HG03045 (cell line): Measurements from ENCODE around the gene CAPN15.

Source experiments
- ATAC-seq: cut with Tn5 transposase; IDR thresholded peaks from one replicate; pipeline ENCODE4 v1.9.1; 2021; ENCODE audit warnings: mild to moderate bottlenecking, moderate library complexity; ENCODE audit not compliant: unreplicated experiment

Gene CAPN15

DNA sequence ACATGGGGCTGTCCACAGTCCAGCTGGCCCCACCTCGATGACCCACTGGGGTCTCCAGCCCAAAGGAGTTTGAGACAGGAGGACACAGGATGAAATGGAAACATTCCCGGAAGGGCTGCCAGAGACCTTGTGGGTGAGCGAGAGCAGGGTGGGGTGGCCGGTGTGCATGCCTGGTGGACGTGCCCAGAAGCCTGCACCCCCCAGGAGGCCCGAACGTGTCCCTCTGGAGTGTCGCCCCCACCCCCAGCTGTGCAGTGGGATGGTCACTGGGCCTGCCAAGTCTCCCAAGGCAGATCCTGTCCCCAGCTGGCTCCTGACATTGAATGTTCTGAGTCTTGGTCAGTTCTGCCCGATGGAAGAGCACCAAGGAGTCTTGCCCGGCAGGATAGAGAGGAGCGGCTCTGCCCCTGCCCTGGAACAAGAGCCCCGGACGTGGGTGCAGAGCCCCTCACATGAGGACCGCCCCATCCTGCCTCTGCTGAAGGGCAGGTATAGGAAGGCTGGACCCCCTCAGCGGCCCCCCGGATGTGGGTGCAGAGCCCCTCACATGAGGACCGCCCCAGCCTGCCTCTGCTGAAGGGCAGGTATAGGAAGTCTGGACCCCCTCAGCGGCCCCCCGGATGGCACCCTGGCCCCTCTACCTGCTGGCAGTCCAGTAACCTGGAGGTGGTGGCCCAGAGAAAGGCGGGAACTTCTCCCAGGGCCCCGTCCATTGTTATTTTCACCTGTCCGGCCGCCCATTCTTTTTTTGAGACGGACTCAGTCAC lies 3.1 kb upstream of the CAPN15 start:
- ATAC-seq: no peak

DNA sequence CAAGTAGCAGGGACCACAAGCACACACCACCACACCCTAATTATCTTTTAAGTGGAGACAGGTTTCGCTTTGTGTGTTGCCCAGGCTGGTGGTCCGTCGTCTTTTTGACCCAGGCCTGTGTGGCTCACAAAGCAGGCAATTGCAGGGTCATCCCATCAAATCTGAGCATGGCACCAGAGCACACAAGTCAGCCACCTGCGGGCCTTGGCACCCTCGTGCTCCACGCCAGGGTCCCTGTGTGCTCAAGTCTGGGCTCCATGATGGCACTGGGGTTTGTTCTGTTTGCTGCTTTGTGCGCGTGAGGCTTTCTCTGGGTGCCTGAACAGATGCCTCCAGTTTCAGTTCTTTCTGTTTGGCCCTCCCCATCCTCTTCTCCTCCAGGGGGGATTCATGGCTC lies 2.4 kb upstream of the CAPN15 start:
- no peak for ATAC-seq

DNA sequence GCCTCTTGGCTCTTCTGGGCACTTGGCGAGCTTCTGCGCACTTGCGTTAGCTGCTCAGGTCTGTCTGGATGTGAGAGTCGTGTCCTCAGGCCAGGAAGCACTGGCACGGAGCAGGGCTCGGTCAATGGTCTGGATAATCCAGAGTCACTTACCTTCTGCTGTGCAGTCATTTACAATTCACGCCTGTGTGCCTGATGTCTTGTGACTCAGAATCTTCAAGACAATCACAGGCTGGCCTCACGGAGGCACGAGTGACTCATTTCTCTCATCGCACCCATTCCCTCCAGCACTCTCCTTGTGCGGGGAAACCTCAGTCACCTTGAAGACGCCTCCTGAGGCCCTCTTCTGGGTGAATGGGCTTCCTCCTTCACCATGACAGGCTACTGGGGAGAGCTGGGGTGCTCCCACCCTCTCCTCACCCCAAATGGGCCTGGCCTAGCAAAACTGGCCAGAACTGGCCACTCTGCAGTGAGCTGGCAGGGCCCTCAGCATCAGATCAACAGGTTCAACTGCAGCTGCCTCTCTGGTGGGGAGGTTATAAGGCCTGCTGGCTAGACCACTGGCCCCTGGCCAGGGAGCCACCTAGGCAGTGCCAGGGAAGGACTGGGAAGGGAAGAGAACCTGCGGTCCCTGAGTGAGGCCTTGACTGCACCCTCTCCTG lies 1.9 kb upstream of the CAPN15 start:
- no peak for ATAC-seq

DNA sequence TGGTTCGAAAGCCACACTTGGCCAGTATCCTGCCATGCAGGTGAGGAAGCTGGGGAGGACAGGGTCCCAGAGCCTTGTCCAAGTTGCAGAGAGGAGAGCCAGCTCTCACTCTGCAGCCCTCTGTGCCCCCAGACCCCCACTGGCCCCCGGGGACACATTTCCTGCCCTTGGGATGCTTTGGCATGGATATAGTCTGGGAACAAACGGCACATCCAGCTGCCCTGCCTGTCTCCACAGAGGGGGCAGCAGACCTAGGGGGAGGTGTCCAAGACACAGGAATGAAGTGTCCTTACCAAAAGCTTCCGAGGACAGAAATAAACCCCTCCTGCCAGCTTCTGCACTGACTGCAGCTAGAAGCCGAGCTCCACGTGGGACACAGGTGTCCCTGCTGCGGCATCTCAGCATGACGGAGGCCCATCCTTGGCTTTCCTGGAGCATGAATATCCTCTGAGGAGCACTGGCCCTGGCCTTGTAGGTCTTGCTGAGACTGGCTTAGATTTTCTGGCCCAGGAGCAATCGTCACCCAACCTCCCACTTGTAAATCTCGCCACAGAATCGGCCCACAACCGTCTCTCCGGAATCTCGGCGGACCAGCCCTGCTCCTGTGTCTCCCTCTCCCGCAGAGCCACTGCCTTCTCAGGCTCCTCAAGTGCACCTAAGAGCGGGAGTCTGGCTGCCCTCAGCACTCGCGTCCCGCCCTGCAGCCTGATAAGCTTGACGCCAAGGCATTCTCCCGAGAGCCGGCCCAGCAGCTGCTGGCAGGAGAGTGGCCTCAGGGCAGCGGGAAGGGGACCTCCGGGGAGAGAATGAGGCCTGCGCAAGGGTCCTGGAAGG lies 1.1 kb upstream of the CAPN15 start:
- ATAC-seq: no peak

DNA sequence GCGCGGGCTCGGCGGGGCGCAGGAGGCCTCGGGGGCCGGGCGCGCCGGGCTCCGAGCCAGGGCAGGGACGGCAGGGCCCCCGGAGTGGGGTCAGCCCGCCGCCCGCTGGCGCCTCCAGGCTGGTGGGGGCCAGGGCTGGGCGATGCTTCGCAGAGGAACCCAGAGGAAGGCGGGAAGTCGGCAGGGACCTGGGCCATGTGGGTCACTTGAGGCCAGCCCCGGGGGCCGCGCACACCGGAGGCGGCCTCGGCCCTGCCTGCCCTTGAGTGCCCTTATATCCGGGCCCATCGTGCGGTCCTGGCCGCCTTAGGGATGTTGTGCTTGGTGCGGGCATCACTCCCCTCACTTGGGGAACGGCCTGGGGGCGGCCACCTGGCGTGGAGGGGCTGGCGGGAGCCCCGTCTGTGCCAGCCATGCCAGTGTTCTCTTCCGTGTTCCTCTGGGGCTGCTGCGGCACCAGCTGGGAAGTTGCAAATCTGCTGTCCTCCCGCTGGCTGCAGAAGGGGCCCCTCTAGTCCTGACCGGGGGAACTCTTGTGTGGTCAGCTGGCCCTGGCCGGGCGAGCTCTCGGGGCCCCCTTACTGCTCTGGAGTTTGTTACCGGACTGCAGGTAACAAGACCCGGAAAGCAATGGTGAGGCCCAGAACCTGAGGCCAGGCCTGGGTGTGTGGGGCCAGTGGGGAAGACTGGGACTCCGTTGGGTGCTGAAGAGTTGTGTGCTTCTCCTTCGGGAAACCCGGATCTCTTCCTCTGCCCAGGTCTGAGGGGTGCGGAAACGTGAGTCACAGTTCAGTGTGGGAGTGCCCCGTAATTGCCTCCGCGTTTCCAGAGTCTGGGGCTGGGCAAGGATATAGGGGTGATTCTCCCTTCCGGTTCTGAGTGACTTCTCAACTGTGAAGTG lies 849 bp downstream of the CAPN15 start:
- ATAC-seq: peak; percentile 8

DNA sequence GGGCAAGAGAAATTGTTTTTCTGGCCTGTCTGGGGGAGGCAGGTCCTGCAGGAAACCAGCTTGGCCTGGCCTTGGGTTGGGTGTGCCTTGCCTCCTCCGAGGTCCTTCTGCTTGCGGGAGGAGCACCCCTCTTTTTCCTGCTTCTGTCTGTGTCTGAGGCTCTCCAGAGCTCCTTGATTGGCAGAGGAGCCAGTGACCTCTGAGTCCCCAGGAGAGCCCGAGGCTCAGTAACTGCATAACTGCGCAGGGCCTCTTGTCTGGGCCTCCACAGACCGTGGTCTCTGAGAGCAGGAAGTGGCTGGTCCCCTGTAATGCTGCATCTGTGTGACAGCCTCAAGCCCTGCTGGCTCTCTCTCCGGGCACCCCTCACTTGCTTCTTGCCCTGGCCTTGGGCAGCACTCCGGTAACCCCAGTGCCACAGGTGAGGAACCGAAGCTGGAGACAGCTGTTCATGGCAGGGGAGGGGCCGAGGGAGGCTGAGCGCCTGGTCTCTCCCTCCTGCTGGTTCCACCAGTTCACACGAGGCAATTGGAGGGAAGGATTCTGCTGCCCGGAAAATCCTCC lies 1.6 kb downstream of the CAPN15 start:
- no peak for ATAC-seq

DNA sequence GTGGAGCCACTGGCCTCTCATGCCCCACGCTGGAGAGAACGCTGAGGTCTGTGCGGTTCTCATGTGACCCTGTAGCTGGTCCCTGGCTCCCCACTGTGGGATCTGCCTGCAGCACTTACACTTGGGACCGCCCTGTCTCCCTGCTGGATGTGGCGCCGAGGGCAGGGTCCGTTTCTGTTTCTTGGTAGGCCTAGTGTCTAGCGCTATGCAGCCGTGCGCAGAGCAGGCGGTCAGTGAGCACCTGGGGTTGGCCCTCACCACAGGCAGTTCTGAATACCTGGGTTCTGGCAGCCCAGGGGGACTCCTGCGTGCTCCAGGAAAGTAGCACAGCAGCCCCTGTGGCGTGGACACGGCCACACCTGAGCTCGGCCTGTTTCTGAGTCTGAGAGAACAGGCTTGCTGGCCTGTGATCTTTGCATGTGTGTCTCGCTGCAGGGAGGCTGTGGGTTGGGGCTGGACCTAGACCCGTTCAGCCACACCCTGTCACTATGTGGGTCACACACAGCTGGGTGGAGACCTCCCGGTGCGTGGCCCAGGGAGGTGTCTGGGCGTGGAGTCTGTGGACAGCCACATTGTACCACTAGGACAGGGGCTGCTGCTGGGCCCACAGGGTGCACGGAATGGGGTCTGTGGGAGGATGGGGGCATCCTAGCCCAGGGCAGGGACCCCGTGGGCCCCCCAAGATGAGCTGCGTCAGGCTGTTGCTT lies 2.8 kb downstream of the CAPN15 start:
- no peak for ATAC-seq

DNA sequence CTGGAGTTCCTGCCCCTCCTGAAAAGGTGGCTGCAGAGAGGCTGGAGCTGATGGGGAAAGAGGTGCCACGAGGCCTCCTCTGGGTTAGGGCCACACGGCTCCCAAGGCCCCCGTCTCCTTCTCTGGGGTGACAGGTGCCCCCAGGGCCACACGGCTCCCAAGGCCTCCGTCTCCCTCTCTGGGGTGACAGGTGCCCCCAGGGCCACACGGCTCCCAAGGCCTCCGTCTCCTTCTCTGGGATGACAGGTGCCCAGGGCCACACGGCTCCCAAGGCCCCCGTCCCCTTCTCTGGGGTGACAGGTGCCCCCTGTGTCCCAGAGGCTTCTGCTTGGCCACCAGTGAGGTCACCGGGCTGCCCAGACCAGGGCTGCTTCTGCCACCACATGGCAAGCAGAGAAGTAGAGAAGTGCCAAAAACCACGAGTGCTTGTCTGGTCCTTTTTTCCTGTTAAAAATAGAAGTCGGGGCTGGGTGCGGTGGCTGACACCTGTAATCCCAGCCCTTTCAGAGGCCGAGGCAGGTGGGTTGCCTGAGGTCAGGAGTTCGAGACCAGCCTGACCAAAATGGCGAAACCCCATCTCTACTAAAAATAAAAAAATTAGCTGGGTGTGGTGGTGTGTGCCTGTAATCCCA lies 4.1 kb downstream of the CAPN15 start:
- ATAC-seq: no peak

DNA sequence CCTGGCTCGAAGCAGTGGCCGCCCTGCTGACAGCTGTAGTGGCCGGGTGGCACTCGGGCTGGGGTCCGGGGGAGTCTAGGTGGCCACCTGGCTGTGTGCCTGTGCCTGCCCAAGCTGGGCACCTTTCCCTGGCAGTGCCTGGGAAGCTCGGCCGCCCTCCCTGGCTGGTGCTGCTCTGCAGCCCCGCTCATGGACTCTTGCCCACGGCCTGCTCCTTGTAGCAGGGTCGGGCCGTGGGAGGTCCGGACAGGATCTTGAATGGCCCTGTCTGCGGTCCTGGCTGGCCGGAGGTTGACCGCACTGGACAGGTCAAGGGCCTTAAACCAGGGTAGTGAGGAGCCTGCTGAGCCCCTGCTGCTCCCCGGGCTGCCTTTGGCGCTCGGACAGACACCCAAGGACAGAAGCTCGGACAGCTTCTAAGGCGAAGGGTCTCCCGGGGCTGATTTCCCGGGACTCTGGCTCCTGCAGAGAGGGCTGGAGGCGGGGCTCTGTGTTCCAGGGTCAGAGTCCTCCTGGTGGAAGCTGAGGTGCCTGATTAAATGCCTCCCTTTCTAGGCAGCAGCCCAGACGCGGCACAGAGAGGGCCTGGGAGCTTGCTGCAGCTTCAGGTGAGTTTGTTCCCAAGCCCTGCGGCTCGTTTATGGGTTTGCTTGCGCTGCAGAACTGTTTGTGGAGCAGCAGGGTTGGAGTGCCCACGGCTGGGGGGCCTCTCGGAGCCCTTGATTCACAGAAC lies 6.0 kb downstream of the CAPN15 start:
- ATAC-seq: no peak

DNA sequence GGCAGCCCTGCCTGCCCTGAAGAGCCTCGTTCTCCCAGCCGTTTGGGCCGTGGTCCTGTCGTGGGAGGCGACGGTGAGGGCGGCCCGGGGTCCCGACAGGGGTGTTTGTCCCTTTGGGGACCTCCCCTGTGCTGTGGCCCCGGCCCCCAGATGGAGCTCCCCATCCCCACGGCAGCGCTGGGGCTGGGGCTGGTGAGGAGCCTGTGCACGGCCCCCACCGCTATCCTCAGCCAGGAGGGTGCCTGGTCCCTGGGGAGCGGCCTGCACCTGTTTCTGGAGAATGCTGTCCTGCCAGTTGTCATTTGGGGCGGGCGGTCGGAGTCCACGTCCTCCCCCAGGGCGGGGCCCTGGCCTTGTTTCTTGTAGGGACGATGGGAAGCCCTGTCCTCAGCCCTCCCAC lies 6.6 kb downstream of the CAPN15 start:
- ATAC-seq: no peak

DNA sequence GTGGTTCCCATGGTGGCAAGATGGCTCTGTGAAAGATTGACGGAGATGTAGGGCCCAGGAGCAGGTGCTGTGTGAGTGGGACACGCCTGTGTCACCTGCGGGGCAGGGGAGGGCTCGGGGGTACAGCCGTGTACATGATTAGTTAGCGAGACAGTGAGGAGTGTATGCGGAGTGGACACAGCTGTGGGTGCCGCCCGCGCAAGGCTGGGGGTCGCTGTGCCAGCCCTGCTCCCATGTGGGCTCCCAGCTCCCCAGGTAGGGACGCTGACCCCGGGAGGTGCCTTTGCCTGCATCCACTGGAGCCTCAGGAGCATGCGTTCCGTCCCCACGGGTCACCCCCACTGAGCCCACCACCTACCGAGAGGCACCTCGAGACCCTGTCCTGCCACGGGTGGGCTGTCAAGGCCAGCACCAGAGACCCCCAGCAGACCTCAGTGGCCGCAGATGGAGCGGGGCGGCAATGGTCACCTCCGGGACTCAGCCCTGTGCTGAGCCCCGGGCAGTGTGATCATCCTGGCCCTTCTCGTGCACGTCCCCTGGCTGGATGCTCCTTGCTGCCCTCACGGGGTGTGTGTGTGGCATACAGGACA lies 7.4 kb downstream of the CAPN15 start:
- ATAC-seq: no peak

DNA sequence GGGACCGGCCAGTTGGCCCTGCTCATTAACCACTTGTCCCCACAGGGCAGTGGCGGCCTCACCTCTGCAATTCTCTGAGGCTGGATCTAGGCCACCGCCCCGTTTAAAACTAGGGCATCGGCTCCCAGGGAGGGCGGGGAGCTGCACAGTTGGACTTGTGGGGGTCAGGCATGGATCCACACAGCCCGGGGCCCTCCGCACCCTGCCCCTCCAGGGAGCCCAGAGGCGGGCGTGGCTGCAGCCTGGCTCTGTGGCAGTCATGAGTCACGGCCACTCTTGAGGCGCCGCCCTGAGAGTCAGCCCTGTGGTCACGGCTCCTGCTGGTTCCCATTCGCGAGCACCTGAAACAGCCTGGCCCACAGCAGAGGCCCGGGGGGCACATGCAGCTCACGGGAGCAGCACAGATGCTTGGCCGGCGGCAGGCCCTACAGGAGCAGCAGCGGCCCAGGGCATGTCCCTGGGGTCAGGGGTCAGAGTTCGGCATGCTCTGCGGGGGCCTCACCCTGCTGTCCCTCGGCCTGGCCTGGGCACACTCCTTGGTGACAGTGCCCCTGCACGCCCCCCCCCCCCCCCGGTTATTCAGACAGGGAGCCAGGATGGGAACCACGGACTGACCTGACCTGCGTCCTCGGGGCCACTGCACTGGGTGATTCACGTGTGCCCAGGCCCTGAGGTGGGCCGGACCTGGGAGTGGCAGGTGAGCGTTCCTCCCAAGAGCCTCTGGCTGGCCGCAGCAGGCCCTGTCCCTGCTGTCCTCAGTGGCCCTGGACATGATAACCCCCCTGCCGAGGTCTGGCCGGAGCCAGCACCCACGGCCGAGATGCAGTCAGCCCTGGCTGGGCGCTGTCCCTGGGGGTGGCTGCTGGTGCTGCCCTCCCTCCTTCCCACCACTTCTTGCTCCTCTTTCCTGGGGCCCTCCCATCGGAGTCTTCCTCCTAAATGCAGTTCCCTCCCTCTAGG lies 8.2 kb downstream of the CAPN15 start:
- no peak for ATAC-seq

DNA sequence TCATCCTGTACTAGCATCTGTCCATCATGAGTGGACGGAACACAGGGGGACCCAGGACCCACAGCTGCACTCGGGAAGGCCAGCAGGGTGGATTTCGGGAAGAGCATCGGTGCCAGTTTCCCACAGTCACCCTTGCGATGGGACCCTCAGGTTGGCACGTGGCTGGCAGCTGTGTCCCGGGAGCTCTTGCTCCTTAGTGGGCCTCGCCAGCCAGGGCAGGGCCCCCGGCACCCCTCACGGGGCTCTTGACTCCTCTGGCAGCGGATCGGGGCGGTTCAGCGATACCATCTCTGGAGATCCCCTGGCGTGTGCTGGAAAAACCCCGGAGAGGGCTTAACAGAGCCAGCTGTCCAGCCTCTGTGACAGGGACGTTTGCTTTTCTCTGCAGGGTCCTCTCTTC lies 9.2 kb downstream of the CAPN15 start:
- ATAC-seq: no peak

DNA sequence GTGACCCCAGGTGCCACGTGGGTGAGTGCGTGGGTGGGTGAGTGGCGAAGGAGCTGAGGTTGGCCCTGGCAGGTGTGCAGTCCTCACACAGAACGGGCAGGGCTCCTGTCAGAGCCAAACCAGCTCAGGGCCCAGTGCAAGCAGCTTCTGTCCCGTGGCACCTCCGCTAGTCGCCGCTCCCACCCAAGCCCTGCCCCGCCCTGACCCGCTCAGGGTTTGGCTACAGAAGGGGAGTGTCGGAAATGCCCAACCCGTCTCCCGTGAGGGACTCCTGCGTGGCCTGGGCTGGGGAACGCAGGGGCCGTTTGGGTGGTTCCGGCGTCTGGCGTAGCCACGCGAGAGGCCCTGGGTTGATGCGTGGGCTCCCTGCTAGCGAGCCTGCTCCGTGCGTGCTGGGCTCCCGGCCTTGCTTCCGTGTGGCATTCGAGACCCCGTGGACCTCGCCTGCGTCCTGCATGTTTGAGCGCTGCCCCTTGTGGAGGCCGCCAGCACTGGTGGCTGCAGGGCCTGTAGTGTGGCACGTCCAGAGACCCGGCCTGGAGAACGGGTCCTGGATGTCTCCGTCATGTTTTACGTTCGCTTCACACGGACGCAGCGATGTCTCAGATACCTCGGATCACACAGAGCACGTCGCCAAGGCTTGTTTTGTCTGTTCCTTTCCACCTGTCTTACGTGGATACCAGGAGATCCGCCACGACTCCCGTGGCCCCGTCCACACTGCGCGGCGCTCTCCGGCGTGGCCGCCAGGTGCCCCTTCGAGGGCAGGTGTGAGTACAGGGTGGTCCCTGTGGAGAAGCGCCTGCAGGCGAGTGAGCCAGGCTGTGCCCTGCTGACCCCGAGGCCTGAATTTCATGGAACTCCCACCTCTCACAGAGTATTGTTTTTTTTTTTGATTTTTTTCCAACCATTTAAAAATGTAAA lies 10.2 kb downstream of the CAPN15 start:
- ATAC-seq: no peak

DNA sequence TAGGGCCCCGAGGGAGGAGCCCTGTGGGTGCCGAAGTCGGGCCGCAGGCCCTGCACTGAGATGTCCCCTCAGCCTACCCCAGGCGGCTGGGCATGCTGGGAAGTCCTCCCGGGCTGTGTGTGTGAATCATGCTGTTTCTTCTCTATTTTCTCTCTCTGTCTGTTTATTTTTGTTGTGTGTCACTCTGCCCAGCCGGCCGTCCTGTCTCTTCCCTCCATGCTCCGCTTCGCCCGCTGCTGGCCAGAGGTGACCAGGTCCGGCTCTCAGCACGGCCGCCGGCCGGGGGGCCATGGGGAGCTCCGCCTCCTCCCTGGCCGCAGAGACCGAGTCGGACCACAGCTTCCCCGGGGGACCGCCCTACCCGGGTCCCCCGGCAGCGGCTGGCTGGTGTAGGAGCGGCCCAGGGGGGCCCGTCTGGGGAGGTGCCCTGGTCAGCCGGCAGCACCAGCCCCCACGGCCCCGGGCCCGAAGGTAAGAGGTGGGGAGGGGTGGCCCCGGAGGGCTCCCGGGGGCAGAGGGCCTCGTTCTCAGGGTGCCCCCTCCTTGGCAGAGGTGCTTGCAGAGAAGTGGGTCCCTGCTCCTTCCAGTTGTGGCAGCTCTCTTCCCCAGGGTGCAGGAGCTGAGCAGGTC lies 12.5 kb downstream of the CAPN15 start:
- no peak for ATAC-seq
